Measurements from ENCODE around the gene GIMAP6. TPM values are rescaled to one million over a fixed set of nuclear protein-coding genes. Genes with fewer than 3 reads are reported as not detected.

GIMAP6 gene
- total RNA-seq, 1 experiment from 2014 or later = 0.13 TPM

- no peak for DNase-seq (ENCODE audit: low spot score)
- Mint-ChIP-seq H3K4me1 (no peaks in the 10 kb centered on the region), H3K27me3 (ENCODE audit: low read depth) (peaks cover 56% of the 10 kb centered on the region), H3K27ac (no peak overlapping the region), H3K4me3 (no peak overlapping the region), H3K9me3 (peaks cover 25% of the 10 kb centered on the region), H3K36me3 (no peaks in the 10 kb centered on the region)
- ChIA-PET POLR2A (no interaction called here), CTCF (no interaction called here)
- TF ChIP-seq JUN (CRISPR knock-in tag; IDR thresholded peaks at IDR 0.05) (no peak), ATF1 (CRISPR knock-in tag; IDR thresholded peaks at IDR 0.05) (no peak), PRRX2 (CRISPR knock-in tag; IDR thresholded peaks at IDR 0.05) (no peak), CBFB (CRISPR knock-in tag; IDR thresholded peaks at IDR 0.05; ENCODE audit: low read depth) (no peak), TEAD4 (CRISPR knock-in tag; IDR thresholded peaks at IDR 0.05) (no peak), FOXJ3 (CRISPR knock-in tag; IDR thresholded peaks at IDR 0.05; ENCODE audit: borderline replicate concordance) (no peak), ZNF219 (CRISPR knock-in tag; IDR thresholded peaks at IDR 0.05; ENCODE audit: borderline replicate concordance) (no peak), ZNF671 (CRISPR knock-in tag; IDR thresholded peaks at IDR 0.05) (no peak), ZNF416 (CRISPR knock-in tag; IDR thresholded peaks at IDR 0.05) (no peak)
- no peak for ATAC-seq
These were observed 44.6 kb downstream of the GIMAP6 start for GRCh38 chr7:150587551-150587950.

GRCh38 chr7:150586785-150587152 is 45.4 kb downstream of the GIMAP6 start:
- ATAC-seq = no peak
- TF ChIP-seq NFYB (CRISPR knock-in tag; conservative IDR thresholded peaks at IDR 0.05; ENCODE audit: low read depth) (no peak), PRRX2 (CRISPR knock-in tag; IDR thresholded peaks at IDR 0.05) (no peak), ZNF423 (CRISPR knock-in tag; IDR thresholded peaks at IDR 0.05) (no peak), ZNF396 (CRISPR knock-in tag; IDR thresholded peaks at IDR 0.05; ENCODE audit: borderline replicate concordance) (no peak), CTCF (IDR thresholded peaks at IDR 0.05) (no peak), ZNF281 (CRISPR knock-in tag; IDR thresholded peaks at IDR 0.05) (no peak), ZNF219 (CRISPR knock-in tag; IDR thresholded peaks at IDR 0.05; ENCODE audit: borderline replicate concordance) (no peak), ZBTB43 (CRISPR knock-in tag; IDR thresholded peaks at IDR 0.05) (no peak), ESRRA (CRISPR knock-in tag; IDR thresholded peaks at IDR 0.05; ENCODE audit: borderline replicate concordance) (no peak), MXD4 (CRISPR knock-in tag; IDR thresholded peaks at IDR 0.05; ENCODE audit: borderline replicate concordance) (no peak), GRHL2 (CRISPR knock-in tag; IDR thresholded peaks at IDR 0.05; ENCODE audit: insufficient replicate concordance, severe bottlenecking) (no peak), NFE2L1 (CRISPR knock-in tag; IDR thresholded peaks at IDR 0.05) (no peak), ZMAT4 (CRISPR knock-in tag; IDR thresholded peaks at IDR 0.05) (no peak), NR2C2 (CRISPR knock-in tag; IDR thresholded peaks at IDR 0.05) (no peak), FOXJ3 (CRISPR knock-in tag; IDR thresholded peaks at IDR 0.05; ENCODE audit: borderline replicate concordance) (no peak), ELF4 (CRISPR knock-in tag; IDR thresholded peaks at IDR 0.05; ENCODE audit: low read depth) (no peak), USF1 (CRISPR knock-in tag; IDR thresholded peaks at IDR 0.05) (no peak), FOXK1 (CRISPR knock-in tag; IDR thresholded peaks at IDR 0.05) (no peak)
- TF ChIP-seq, protein P1, sequence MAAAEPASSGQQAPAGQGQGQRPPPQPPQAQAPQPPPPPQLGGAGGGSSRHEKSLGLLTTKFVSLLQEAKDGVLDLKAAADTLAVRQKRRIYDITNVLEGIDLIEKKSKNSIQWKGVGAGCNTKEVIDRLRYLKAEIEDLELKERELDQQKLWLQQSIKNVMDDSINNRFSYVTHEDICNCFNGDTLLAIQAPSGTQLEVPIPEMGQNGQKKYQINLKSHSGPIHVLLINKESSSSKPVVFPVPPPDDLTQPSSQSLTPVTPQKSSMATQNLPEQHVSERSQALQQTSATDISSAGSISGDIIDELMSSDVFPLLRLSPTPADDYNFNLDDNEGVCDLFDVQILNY (CRISPR knock-in tag; IDR thresholded peaks at IDR 0.05) = no peak
- TF ChIP-seq, protein P2, sequence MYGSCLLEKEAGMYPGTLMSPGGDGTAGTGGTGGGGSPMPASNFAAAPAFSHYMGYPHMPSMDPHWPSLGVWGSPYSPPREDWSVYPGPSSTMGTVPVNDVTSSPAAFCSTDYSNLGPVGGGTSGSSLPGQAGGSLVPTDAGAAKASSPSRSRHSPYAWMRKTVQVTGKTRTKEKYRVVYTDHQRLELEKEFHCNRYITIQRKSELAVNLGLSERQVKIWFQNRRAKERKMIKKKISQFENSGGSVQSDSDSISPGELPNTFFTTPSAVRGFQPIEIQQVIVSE (CRISPR knock-in tag; IDR thresholded peaks at IDR 0.05; ENCODE audit: borderline replicate concordance) = no peak
- POLR2A ChIA-PET = no interaction called here

More at GRCh38 chr7:150586785-150587152, 45.4 kb downstream of the GIMAP6 start:
- Mint-ChIP-seq H3K27ac (no peak overlapping the region), H3K36me3 (no peaks in the 10 kb centered on the region), H3K4me3 (no peak overlapping the region), H3K9me3 (peaks cover 22% of the 10 kb centered on the region), H3K27me3 (ENCODE audit: low read depth) (peaks cover 55% of the 10 kb centered on the region), H3K4me1 (no peaks in the 10 kb centered on the region)
- CTCF ChIA-PET = no interaction called here
- DNase-seq (ENCODE audit: low spot score) = no peak
